T-helper 17 cell (primary cell): Measurements from ENCODE around the gene RRAGD. TPM values are rescaled to one million over a fixed set of nuclear protein-coding genes. Genes with fewer than 3 reads are reported as not detected.

Source experiments
- ATAC-seq: fragments of 150-1000 bp; cut with Tn5 transposase; 2 replicates; pipeline ENCODE4 v1.10.0; 2021; ENCODE audit warnings: mild to moderate bottlenecking, moderate library complexity
- DNase-seq, 3 donors: peaks; one replicate each; pipeline versions ENCODE4 v3.0.0 to v3.0.0-alpha.2; 2020 to 2021
- H3K9me3 ChIP-seq: one replicate; pipeline ENCODE4 v1.7.0; 2013; ENCODE audit warnings: low read length, mild to moderate bottlenecking; ENCODE audit not compliant: control insufficient read depth, poor library complexity, severe bottlenecking
- H3K27ac Mint-ChIP-seq: one replicate; pipeline ENCODE4 v1.8.0; 2022; ENCODE audit warnings: mild to moderate bottlenecking, moderate library complexity, mixed read lengths
- H3K27me3 Mint-ChIP-seq: one replicate; pipeline ENCODE4 v1.8.0; 2022; ENCODE audit warnings: mixed read lengths
- H3K36me3 Mint-ChIP-seq: one replicate; pipeline ENCODE4 v1.8.0; 2022; ENCODE audit warnings: low read depth, mixed read lengths
- H3K4me1 Mint-ChIP-seq: one replicate; pipeline ENCODE4 v1.8.0; 2022; ENCODE audit warnings: mild to moderate bottlenecking, mixed read lengths
- H3K4me3 Mint-ChIP-seq: one replicate; pipeline ENCODE4 v1.8.0; 2022; ENCODE audit warnings: mild to moderate bottlenecking, moderate library complexity, mixed read lengths
- total RNA-seq, 4 donors: library from RNA in 2 of 4; stranded (reverse) in 2 of 4; gene quantifications; one replicate each; pipeline ENCODE4 v1.2.3 and lab custom pipeline; 2022 to 2026

RRAGD gene
- total RNA-seq (1 to 10 TPM; 7.8 to 8.9 TPM), total RNA-seq (lab: John Stamatoyannopoulos, UW) (8.1 to 11.0 reads per million in 2 donors)

- peak within 1 kb of the TSS; percentile 69 for H3K27ac Mint-ChIP-seq
- peaks cover 7% of the 10 kb centered on the region for H3K36me3 Mint-ChIP-seq
- peak within 1 kb of the TSS; percentile 98 for H3K4me3 Mint-ChIP-seq
- ATAC-seq: peak; percentile 86
- peaks cover 22% of the 10 kb centered on the region for H3K27me3 Mint-ChIP-seq
- H3K9me3 ChIP-seq: no peaks in the 10 kb centered on the region
- H3K4me1 Mint-ChIP-seq: peaks cover 11% of the 10 kb centered on the region
- DNase-seq: peak; percentile 38 to 48 (median 39)
Measured at GRCh38 chr6:89412071-89413005, at the start of gene RRAGD. Gene RRAGD, minus strand, starts transcription at chr6:89412273. Its CDS starts 280 bp downstream, at chr6:89411993.

GRCh38 chr6:89460713-89461112 is 48.6 kb upstream of the RRAGD start:
- no peaks in the 10 kb centered on the region for H3K27me3 Mint-ChIP-seq
- ATAC-seq (no peak), DNase-seq (no peak)
- H3K9me3 ChIP-seq: no peaks in the 10 kb centered on the region
- no peak overlapping the region for H3K27ac Mint-ChIP-seq
- no peaks in the 10 kb centered on the region for H3K36me3 Mint-ChIP-seq
- no peaks in the 10 kb centered on the region for H3K4me1 Mint-ChIP-seq
- no peak overlapping the region for H3K4me3 Mint-ChIP-seq

GRCh38 chr6:89459501-89459900 is 47.4 kb upstream of the RRAGD start:
- ATAC-seq (no peak), DNase-seq (no peak)
- Mint-ChIP-seq H3K27ac (no peak overlapping the region), H3K4me3 (no peak overlapping the region), H3K27me3 (no peaks in the 10 kb centered on the region), H3K36me3 (no peaks in the 10 kb centered on the region), H3K4me1 (no peaks in the 10 kb centered on the region)
- no peaks in the 10 kb centered on the region for H3K9me3 ChIP-seq

GRCh38 chr6:89458704-89459103 is 46.6 kb upstream of the RRAGD start:
- Mint-ChIP-seq H3K36me3 (no peaks in the 10 kb centered on the region), H3K27ac (no peak overlapping the region), H3K27me3 (no peaks in the 10 kb centered on the region), H3K4me1 (no peaks in the 10 kb centered on the region), H3K4me3 (no peak overlapping the region)
- DNase-seq (no peak), ATAC-seq (no peak)
- H3K9me3 ChIP-seq: no peaks in the 10 kb centered on the region

- no peak for ATAC-seq
- Mint-ChIP-seq H3K27ac (no peak overlapping the region), H3K27me3 (no peaks in the 10 kb centered on the region), H3K4me1 (no peaks in the 10 kb centered on the region), H3K4me3 (no peak overlapping the region), H3K36me3 (no peaks in the 10 kb centered on the region)
- no peak for DNase-seq
- no peaks in the 10 kb centered on the region for H3K9me3 ChIP-seq
Measured at GRCh38 chr6:89454300-89454699, 42.2 kb upstream of the RRAGD start.

- Mint-ChIP-seq H3K36me3 (peaks cover 2% of the 10 kb centered on the region), H3K4me3 (no peak overlapping the region), H3K27ac (no peak overlapping the region)
Measured at GRCh38 chr6:89452281-89452680, 40.2 kb upstream of the RRAGD start.

GRCh38 chr6:89449193-89449592 is 37.1 kb upstream of the RRAGD start:
- ATAC-seq (no peak), DNase-seq (no peak)
- peaks cover 3% of the 10 kb centered on the region for H3K4me1 Mint-ChIP-seq
- H3K27ac Mint-ChIP-seq: no peak overlapping the region
- no peaks in the 10 kb centered on the region for H3K27me3 Mint-ChIP-seq
- no peak overlapping the region for H3K4me3 Mint-ChIP-seq
- no peaks in the 10 kb centered on the region for H3K9me3 ChIP-seq
- H3K36me3 Mint-ChIP-seq: peaks cover 2% of the 10 kb centered on the region

More at GRCh38 chr6:89452281-89452680, 40.2 kb upstream of the RRAGD start:
- no peaks in the 10 kb centered on the region for H3K9me3 ChIP-seq
- ATAC-seq (no peak), DNase-seq (no peak)
- no peaks in the 10 kb centered on the region for H3K27me3 Mint-ChIP-seq
- peaks cover 3% of the 10 kb centered on the region for H3K4me1 Mint-ChIP-seq

GRCh38 chr6:89443658-89444057 is 31.6 kb upstream of the RRAGD start:
- H3K27ac Mint-ChIP-seq: no peak overlapping the region
- no peaks in the 10 kb centered on the region for H3K4me1 Mint-ChIP-seq
- no peaks in the 10 kb centered on the region for H3K36me3 Mint-ChIP-seq
- no peaks in the 10 kb centered on the region for H3K9me3 ChIP-seq
- DNase-seq (no peak), ATAC-seq (no peak)
- no peaks in the 10 kb centered on the region for H3K27me3 Mint-ChIP-seq
- no peak overlapping the region for H3K4me3 Mint-ChIP-seq

- H3K27me3 Mint-ChIP-seq: no peaks in the 10 kb centered on the region
- ATAC-seq: no peak
- no peaks in the 10 kb centered on the region for H3K9me3 ChIP-seq
- no peak for DNase-seq
- peaks cover 9% of the 10 kb centered on the region for H3K4me1 Mint-ChIP-seq
- H3K27ac Mint-ChIP-seq: no peak overlapping the region
- H3K36me3 Mint-ChIP-seq: no peaks in the 10 kb centered on the region
- no peak overlapping the region for H3K4me3 Mint-ChIP-seq
Measured at GRCh38 chr6:89440200-89440599, 28.1 kb upstream of the RRAGD start.

- Mint-ChIP-seq H3K27ac (no peak overlapping the region), H3K4me1 (peaks cover 12% of the 10 kb centered on the region), H3K36me3 (no peaks in the 10 kb centered on the region), H3K27me3 (no peaks in the 10 kb centered on the region), H3K4me3 (no peak overlapping the region)
- DNase-seq (no peak), ATAC-seq (no peak)
- no peaks in the 10 kb centered on the region for H3K9me3 ChIP-seq
Measured at GRCh38 chr6:89439014-89439413, 26.9 kb upstream of the RRAGD start.

GRCh38 chr6:89438248-89438647 is 26.2 kb upstream of the RRAGD start:
- H3K9me3 ChIP-seq: no peaks in the 10 kb centered on the region
- Mint-ChIP-seq H3K36me3 (no peaks in the 10 kb centered on the region), H3K4me3 (no peak overlapping the region), H3K27ac (no peak overlapping the region), H3K27me3 (no peaks in the 10 kb centered on the region), H3K4me1 (peaks cover 12% of the 10 kb centered on the region)
- DNase-seq (no peak), ATAC-seq (no peak)

- H3K9me3 ChIP-seq: no peaks in the 10 kb centered on the region
- Mint-ChIP-seq H3K4me3 (no peak overlapping the region), H3K4me1 (peaks cover 16% of the 10 kb centered on the region), H3K36me3 (no peaks in the 10 kb centered on the region), H3K27ac (no peak overlapping the region), H3K27me3 (no peaks in the 10 kb centered on the region)
- ATAC-seq (no peak), DNase-seq (no peak)
Measured at GRCh38 chr6:89436226-89436625, 24.2 kb upstream of the RRAGD start.

- no peaks in the 10 kb centered on the region for H3K9me3 ChIP-seq
- DNase-seq (no peak), ATAC-seq (no peak)
- Mint-ChIP-seq H3K4me1 (peaks cover 16% of the 10 kb centered on the region), H3K4me3 (no peak overlapping the region), H3K27me3 (no peaks in the 10 kb centered on the region), H3K27ac (peak overlapping the region; percentile 70), H3K36me3 (no peaks in the 10 kb centered on the region)
Measured at GRCh38 chr6:89434954-89435353, 22.9 kb upstream of the RRAGD start.

- Mint-ChIP-seq H3K27me3 (no peaks in the 10 kb centered on the region), H3K4me1 (peaks cover 16% of the 10 kb centered on the region), H3K27ac (peak overlapping the region; percentile 70), H3K4me3 (peak overlapping the region; percentile 84), H3K36me3 (no peaks in the 10 kb centered on the region)
- ATAC-seq: no peak
- no peak for DNase-seq
- H3K9me3 ChIP-seq: no peaks in the 10 kb centered on the region
Measured at GRCh38 chr6:89434150-89434499, 22.1 kb upstream of the RRAGD start.
